SU-DHL-6 (cell line): ENCODE measurements around the gene PKDREJ.

Source experiments
- H2AFZ ChIP-seq: fragments of 200-600 bp; sonication (generic); 2 replicates; pipeline ENCODE4 v1.6.1; 2014; ENCODE audit warnings: low read depth, mild to moderate bottlenecking, moderate library complexity, mixed read lengths, antibody characterized with exemption, low read length; ENCODE audit not compliant: severe bottlenecking
- H3F3A ChIP-seq: fragments of 200-600 bp; shearing (Covaris generic); 2 replicates; pipeline ENCODE4 v1.6.0; 2016; ENCODE audit warnings: antibody characterized with exemption, mild to moderate bottlenecking; ENCODE audit not compliant: insufficient read depth
- H3K27ac ChIP-seq: fragments of 200-600 bp; sonication (generic); 2 replicates; pipeline ENCODE4 v1.5.1; 2016; ENCODE audit warnings: low read depth, mild to moderate bottlenecking, low read length, moderate library complexity, mixed read lengths
- H3K27me3 ChIP-seq: fragments of 200-600 bp; sonication (generic), shearing (Covaris generic); 2 replicates; pipeline ENCODE4 v1.6.0; 2014; ENCODE audit warnings: mild to moderate bottlenecking, low read length
- H3K36me3 ChIP-seq: fragments of 200-600 bp; sonication (generic); 2 replicates; pipeline ENCODE4 v1.6.1; 2014; ENCODE audit warnings: mild to moderate bottlenecking, low read length, mixed read lengths
- H3K4me2 ChIP-seq: fragments of 300-600, 200-600 bp; shearing (Covaris generic), sonication (generic); 2 replicates; pipeline ENCODE4 v1.6.0; 2014; ENCODE audit warnings: low read length, low read depth, mild to moderate bottlenecking; ENCODE audit not compliant: poor library complexity, severe bottlenecking
- H3K4me3 ChIP-seq: fragments of 200-600 bp; sonication (generic); 2 replicates; pipeline ENCODE4 v1.5.1; 2014; ENCODE audit warnings: antibody characterized with exemption, low read length, mild to moderate bottlenecking, mixed read lengths; ENCODE audit not compliant: insufficient read depth, poor library complexity, severe bottlenecking
- H3K79me2 ChIP-seq: fragments of 200-600 bp; sonication (generic); 2 replicates; pipeline ENCODE4 v1.6.1; 2014; ENCODE audit warnings: mild to moderate bottlenecking, low read length, moderate library complexity; ENCODE audit not compliant: insufficient read depth
- H3K9ac ChIP-seq: fragments of 200-600 bp; sonication (generic); 2 replicates; pipeline ENCODE4 v1.7.0; 2014; ENCODE audit warnings: mild to moderate bottlenecking, low read length
- H3K9me2 ChIP-seq: fragments of 200-600 bp; sonication (generic); replicated peaks from 2 replicates; pipeline ENCODE4 v1.6.1; 2014; ENCODE audit warnings: low read length; ENCODE audit not compliant: insufficient read depth
- H3K9me3 ChIP-seq: fragments of 200-600 bp; sonication (generic); 2 replicates; pipeline ENCODE4 v1.6.1; 2014; ENCODE audit warnings: low read length, mixed read lengths; ENCODE audit not compliant: insufficient read depth
- H4K20me1 ChIP-seq: fragments of 200-600 bp; sonication (generic); 2 replicates; pipeline ENCODE4 v1.6.1; 2014; ENCODE audit warnings: low read depth, mild to moderate bottlenecking, antibody characterized with exemption, low read length, moderate library complexity, mixed read lengths
- CTCF ChIP-seq: fragments of 200-600 bp; sonication (generic); IDR thresholded peaks from one replicate; pipeline ENCODE4 v1.5.1; 2017; ENCODE audit warnings: antibody characterized with exemption, mild to moderate bottlenecking, low read length, moderate library complexity; ENCODE audit not compliant: insufficient read depth, poor library complexity, severe bottlenecking
- EZH2phosphoT487 ChIP-seq: fragments of 200-600 bp; sonication (generic), shearing (Covaris generic); conservative IDR thresholded peaks from 2 replicates; pipeline ENCODE4 v1.6.1; 2018; ENCODE audit warnings: mild to moderate bottlenecking, antibody characterized with exemption, low read length, moderate library complexity, mixed read lengths

The PKDREJ gene

GRCh38 chr22:46225631-46226030 is 37.5 kb downstream of the PKDREJ start:
- no peak overlapping the region for H3K9ac ChIP-seq
- no peaks in the 10 kb centered on the region for H3K9me2 ChIP-seq
- H3K27me3 ChIP-seq, result no peaks in the 10 kb centered on the region
- no peaks in the 10 kb centered on the region for H3F3A ChIP-seq
- H3K36me3 ChIP-seq, result no peaks in the 10 kb centered on the region
- no peak overlapping the region for H3K4me3 ChIP-seq
- H3K4me2 ChIP-seq, result no peak overlapping the region
- no peaks in the 10 kb centered on the region for H4K20me1 ChIP-seq
- TF ChIP-seq EZH2phosphoT487 (no peak), CTCF (no peak)
- H3K27ac ChIP-seq, result no peak overlapping the region
- H3K9me3 ChIP-seq, result no peaks in the 10 kb centered on the region
- no peaks in the 10 kb centered on the region for H3K79me2 ChIP-seq
- H2AFZ ChIP-seq, result no peak overlapping the region

- no peaks in the 10 kb centered on the region for H3K79me2 ChIP-seq
These were observed 38.2 kb downstream of the PKDREJ start for GRCh38 chr22:46224898-46225290.

DNA sequence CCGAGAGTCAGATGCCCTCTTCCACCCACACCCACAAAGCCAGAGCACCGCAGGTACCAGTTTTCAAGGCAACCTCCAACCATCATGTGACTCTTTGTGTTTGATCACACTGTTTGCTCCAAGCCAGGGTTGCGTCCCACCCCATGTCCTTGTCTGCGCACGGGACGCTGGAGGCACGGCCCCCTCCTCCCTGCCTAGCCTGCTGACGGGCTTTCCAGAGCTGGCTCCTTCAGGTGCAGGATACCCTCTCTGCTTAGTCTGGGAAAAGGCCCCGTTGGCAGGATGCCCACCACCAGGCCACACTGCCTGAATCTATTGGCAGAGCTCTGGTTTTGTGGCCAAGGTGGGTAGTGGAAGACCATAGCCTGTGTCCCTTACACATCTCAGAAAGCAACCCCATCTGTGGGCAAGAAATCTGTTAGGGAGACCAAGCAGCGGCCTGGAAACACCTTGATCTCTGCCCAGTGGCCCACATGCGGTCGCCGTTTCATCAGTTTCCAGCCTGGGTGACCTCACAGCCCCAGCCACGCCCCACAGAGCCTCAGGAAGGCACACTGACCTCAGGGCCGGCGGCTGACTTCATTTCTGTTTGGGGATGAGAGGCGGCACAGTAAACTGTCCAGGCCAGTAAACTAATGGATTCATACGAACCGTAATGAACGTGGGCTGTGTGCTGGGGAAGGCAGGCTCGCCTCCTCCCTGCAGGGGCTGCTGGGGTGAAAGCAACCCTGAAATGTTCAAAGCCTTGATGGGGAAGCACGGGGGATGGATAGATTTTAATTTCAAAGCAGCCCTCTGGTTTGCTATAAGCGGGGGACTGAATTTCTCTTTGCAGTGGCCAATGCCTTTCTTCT is 38.9 kb downstream of the PKDREJ start:
- no peak overlapping the region for H3K4me3 ChIP-seq
- H3K36me3 ChIP-seq, result no peaks in the 10 kb centered on the region
- no peak overlapping the region for H3K27ac ChIP-seq
- H3K9ac ChIP-seq, result no peak overlapping the region
- no peaks in the 10 kb centered on the region for H4K20me1 ChIP-seq
- no peak overlapping the region for H3K4me2 ChIP-seq
- TF ChIP-seq CTCF (no peak), EZH2phosphoT487 (no peak)
- H3K9me2 ChIP-seq, result no peaks in the 10 kb centered on the region
- H3K79me2 ChIP-seq, result no peaks in the 10 kb centered on the region
- no peaks in the 10 kb centered on the region for H3K9me3 ChIP-seq
- no peak overlapping the region for H2AFZ ChIP-seq
- no peaks in the 10 kb centered on the region for H3F3A ChIP-seq
- no peaks in the 10 kb centered on the region for H3K27me3 ChIP-seq

More at GRCh38 chr22:46224898-46225290, 38.2 kb downstream of the PKDREJ start:
- no peak overlapping the region for H3K9ac ChIP-seq
- no peaks in the 10 kb centered on the region for H3F3A ChIP-seq
- no peaks in the 10 kb centered on the region for H4K20me1 ChIP-seq
- no peaks in the 10 kb centered on the region for H3K9me2 ChIP-seq
- H3K27me3 ChIP-seq, result no peaks in the 10 kb centered on the region
- no peaks in the 10 kb centered on the region for H3K9me3 ChIP-seq
- no peaks in the 10 kb centered on the region for H3K36me3 ChIP-seq
- H2AFZ ChIP-seq, result no peak overlapping the region
- no peak overlapping the region for H3K27ac ChIP-seq
- no peak overlapping the region for H3K4me3 ChIP-seq
- TF ChIP-seq EZH2phosphoT487 (no peak), CTCF (no peak)
- no peak overlapping the region for H3K4me2 ChIP-seq
